Ishikawa (cell line): ENCODE results near the gene GARIN5A.

Experiments
- CEBPB ChIP-seq: IDR thresholded peaks from 2 replicates; pipeline ENCODE4 v1.6.1; 2012
- CREB1 ChIP-seq: IDR thresholded peaks from 2 replicates; pipeline ENCODE4 v1.6.1; 2012; ENCODE audit warnings: low read depth
- EGR1 ChIP-seq: IDR thresholded peaks from 2 replicates; pipeline ENCODE4 v1.6.1; 2012
- EP300 ChIP-seq: IDR thresholded peaks from 2 replicates; pipeline ENCODE4 v1.6.1; 2012; ENCODE audit warnings: borderline replicate concordance
- FOXM1 ChIP-seq: IDR thresholded peaks from 2 replicates; pipeline ENCODE4 v1.6.1; 2012; ENCODE audit warnings: low read depth, borderline replicate concordance
- MAX ChIP-seq: IDR thresholded peaks from 2 replicates; pipeline ENCODE4 v1.6.1; 2012
- NFIC ChIP-seq: IDR thresholded peaks from 2 replicates; pipeline ENCODE4 v1.6.1; 2012
- RAD21 ChIP-seq: IDR thresholded peaks from 2 replicates; pipeline ENCODE4 v1.6.1; 2012; ENCODE audit warnings: low read depth
- REST ChIP-seq: IDR thresholded peaks from 2 replicates; pipeline ENCODE4 v1.6.1; 2012; ENCODE audit warnings: low read depth, mild to moderate bottlenecking
- TAF1 ChIP-seq: IDR thresholded peaks from 2 replicates; pipeline ENCODE4 v1.6.1; 2012; ENCODE audit warnings: low read depth, mild to moderate bottlenecking
- TCF12 ChIP-seq: IDR thresholded peaks from 2 replicates; pipeline ENCODE4 v1.6.1; 2012; ENCODE audit warnings: low read depth
- TEAD4 ChIP-seq: IDR thresholded peaks from 2 replicates; pipeline ENCODE4 v1.6.1; 2012
- USF1 ChIP-seq: IDR thresholded peaks from 2 replicates; pipeline ENCODE4 v1.6.1; 2012
- YY1 ChIP-seq: IDR thresholded peaks from 2 replicates; pipeline ENCODE4 v1.6.1; 2012; ENCODE audit warnings: low read depth
- ZBTB7A ChIP-seq: IDR thresholded peaks from 2 replicates; pipeline ENCODE4 v1.6.1; 2012; ENCODE audit warnings: low read depth

The GARIN5A gene

GRCh38 chr19:50457300-50457699 lies 19.3 kb downstream of the GARIN5A start:
- TF ChIP-seq CEBPB, result no peak
- no peak for TF ChIP-seq FOXM1
- no peak for TF ChIP-seq TEAD4
- TF ChIP-seq USF1, result no peak
- TF ChIP-seq ZBTB7A, result no peak
- no peak for TF ChIP-seq YY1
- TF ChIP-seq TCF12, result no peak
- TF ChIP-seq NFIC, result no peak
- no peak for TF ChIP-seq EP300
- TF ChIP-seq MAX, result no peak
- TF ChIP-seq EGR1, result no peak
- TF ChIP-seq TAF1, result no peak
- TF ChIP-seq REST, result no peak
- TF ChIP-seq CREB1, result no peak
- no peak for TF ChIP-seq RAD21

- TF ChIP-seq MAX (no peak), TCF12 (no peak), CEBPB (no peak), REST (no peak), TEAD4 (no peak), ZBTB7A (no peak), FOXM1 (no peak), CREB1 (no peak), TAF1 (no peak), RAD21 (no peak), YY1 (no peak), NFIC (no peak), EP300 (no peak), USF1 (no peak), EGR1 (no peak)
Observed at GRCh38 chr19:50455992-50456391, 20.7 kb downstream of the GARIN5A start.

- TF ChIP-seq USF1 (no peak), ZBTB7A (no peak), NFIC (no peak), CEBPB (no peak), YY1 (no peak), REST (no peak), EGR1 (no peak), TCF12 (no peak), RAD21 (no peak), TAF1 (no peak), CREB1 (no peak), MAX (no peak), TEAD4 (no peak), EP300 (no peak), FOXM1 (no peak)
Observed at GRCh38 chr19:50453243-50453642, 23.4 kb downstream of the GARIN5A start.

- TF ChIP-seq ZBTB7A, result no peak
- TF ChIP-seq TEAD4, result no peak
- TF ChIP-seq YY1, result no peak
- no peak for TF ChIP-seq TCF12
- TF ChIP-seq USF1, result no peak
Observed at GRCh38 chr19:50451223-50451534, 25.5 kb downstream of the GARIN5A start.
